GM23338 (cell line): ENCODE data around the gene C14orf132. TPM values are rescaled to one million over a fixed set of nuclear protein-coding genes. Genes with fewer than 3 reads are reported as not detected.

Source experiments
- ATAC-seq: fragments of 200-7000 bp; cut with Tn5 transposase; 3 replicates; pipeline ENCODE4 v1.9.1; 2020
- DNase-seq: peaks from one replicate; pipeline ENCODE4 v3.0.0-alpha.2; 2015; ENCODE audit warnings: low spot score
- H2AFZ ChIP-seq: fragments of 200-600 bp; sonication (generic); 2 replicates; pipeline ENCODE4 v1.8.0; 2016; ENCODE audit warnings: antibody characterized with exemption, mild to moderate bottlenecking, moderate library complexity
- H3F3A ChIP-seq: fragments of 200-600 bp; sonication (generic); replicated peaks from 2 replicates; pipeline ENCODE4 v1.8.0; 2017; ENCODE audit warnings: antibody characterized with exemption, mixed run types, low read depth
- H3K27ac ChIP-seq: fragments of 200-600 bp; sonication (generic); 2 replicates; pipeline ENCODE4 v1.6.1; 2016; ENCODE audit warnings: low read depth
- H3K27me3 ChIP-seq: fragments of 200-600 bp; sonication (generic); 2 replicates; pipeline ENCODE4 v1.8.0; 2016; ENCODE audit warnings: mild to moderate bottlenecking, mixed run types, moderate library complexity; ENCODE audit not compliant: insufficient read depth
- H3K36me3 ChIP-seq: fragments of 200-600 bp; sonication (generic); 2 replicates; pipeline ENCODE4 v1.8.0; 2016; ENCODE audit warnings: mild to moderate bottlenecking; ENCODE audit not compliant: insufficient read depth
- H3K4me1 ChIP-seq: fragments of 200-600 bp; sonication (generic); 2 replicates; pipeline ENCODE4 v1.8.0; 2016; ENCODE audit warnings: mild to moderate bottlenecking, moderate library complexity; ENCODE audit not compliant: insufficient read depth
- H3K4me2 ChIP-seq: fragments of 200-600 bp; sonication (generic); 2 replicates; pipeline ENCODE4 v1.7.1; 2017; ENCODE audit warnings: mixed run types
- H3K4me3 ChIP-seq: fragments of 200-600 bp; sonication (generic); 2 replicates; pipeline ENCODE4 v1.6.1; 2016; ENCODE audit warnings: mixed run types
- H3K79me2 ChIP-seq: fragments of 200-600 bp; sonication (generic); replicated peaks from 2 replicates; pipeline ENCODE4 v1.8.0; 2017; ENCODE audit warnings: mild to moderate bottlenecking; ENCODE audit not compliant: insufficient read depth
- H3K9me2 ChIP-seq: fragments of 200-600 bp; sonication (generic); 2 replicates; pipeline ENCODE4 v1.8.0; 2017; ENCODE audit not compliant: insufficient read depth
- H4K20me1 ChIP-seq: fragments of 200-600 bp; sonication (generic); replicated peaks from 2 replicates; pipeline ENCODE4 v1.8.0; 2017; ENCODE audit warnings: mild to moderate bottlenecking; ENCODE audit not compliant: insufficient read depth
- H3K27ac Mint-ChIP-seq: 2 replicates; pipeline ENCODE4 v1.8.0; 2020; ENCODE audit warnings: inconsistent platforms, mild to moderate bottlenecking, moderate library complexity, mixed read lengths
- H3K27me3 Mint-ChIP-seq: 3 replicates; pipeline ENCODE4 v1.8.0; 2022; ENCODE audit warnings: low read depth, mild to moderate bottlenecking, moderate library complexity, mixed read lengths, inconsistent platforms; ENCODE audit not compliant: insufficient read depth, poor library complexity
- H3K36me3 Mint-ChIP-seq: 3 replicates; pipeline ENCODE4 v1.8.0; 2021; ENCODE audit warnings: low read depth, mild to moderate bottlenecking, inconsistent platforms, moderate library complexity, mixed read lengths
- H3K4me1 Mint-ChIP-seq: 3 replicates; pipeline ENCODE4 v1.8.0; 2020; ENCODE audit warnings: mild to moderate bottlenecking, inconsistent platforms, mixed read lengths
- H3K4me3 Mint-ChIP-seq: 3 replicates; pipeline ENCODE4 v1.8.0; 2021; ENCODE audit warnings: moderate library complexity, mild to moderate bottlenecking, inconsistent platforms, mixed read lengths
- H3K9me3 Mint-ChIP-seq: 3 replicates; pipeline ENCODE4 v1.8.0; 2020; ENCODE audit warnings: moderate library complexity, mild to moderate bottlenecking, inconsistent platforms, mixed read lengths
- CTCF ChIP-seq, 2 experiments: fragments of 200-600 bp in 1 of 2; sonication (generic) in 1 of 2; conservative IDR thresholded peaks; 2 replicates each; pipeline versions ENCODE4 v1.5.1 to v1.6.1; 2016 to 2017; ENCODE audit warnings: antibody characterized with exemption in 2 of 2, low read depth in 2 of 2, mild to moderate bottlenecking in 2 of 2, moderate library complexity in 1 of 2
- ETS1 ChIP-seq: IDR thresholded peaks from 2 replicates; pipeline ENCODE4 v1.6.1; 2016; ENCODE audit warnings: antibody characterized with exemption
- EZH2phosphoT487 ChIP-seq: fragments of 200-600 bp; sonication (generic); IDR thresholded peaks from one replicate; pipeline ENCODE4 v1.8.1; 2018; ENCODE audit warnings: antibody characterized with exemption; ENCODE audit not compliant: unreplicated experiment
- NANOG ChIP-seq: IDR thresholded peaks from 2 replicates; pipeline ENCODE4 v1.6.1; 2016; ENCODE audit warnings: antibody characterized with exemption, borderline replicate concordance
- POLR2AphosphoS5 ChIP-seq: IDR thresholded peaks from 2 replicates; pipeline ENCODE4 v1.6.1; 2016; ENCODE audit warnings: antibody characterized with exemption, low read depth
- REST ChIP-seq: IDR thresholded peaks from one replicate; pipeline ENCODE4 v1.6.1; 2018; ENCODE audit warnings: antibody characterized with exemption; ENCODE audit not compliant: unreplicated experiment
- ZNF114 ChIP-seq: fragments of 250-450 bp; sonication (Bioruptor Pico); IDR thresholded peaks from 2 replicates; pipeline ENCODE4 v1.5.0; 2020; ENCODE audit warnings: mild to moderate bottlenecking, moderate library complexity
- ZNF331 ChIP-seq: fragments of 250-450 bp; sonication (Bioruptor Pico); IDR thresholded peaks from 2 replicates; pipeline ENCODE4 v1.5.0; 2020; ENCODE audit warnings: low read depth, mild to moderate bottlenecking, moderate library complexity
- ZNF462 ChIP-seq: fragments of 250-450 bp; sonication (Bioruptor Pico); IDR thresholded peaks from 2 replicates; pipeline ENCODE4 v1.5.0; 2020; ENCODE audit warnings: mild to moderate bottlenecking, moderate library complexity
- polyA plus RNA-seq: library from polyadenylated mRNA; unstranded; fragments of >200 nt; fragmentation: Nextera tagmentation; extraction: Ambion mirVana; gene quantifications from 2 replicates; pipeline ENCODE4 v1.2.1, GENCODE V29; 2016
- total RNA-seq: library from RNA; depleted of rRNA; stranded (reverse); fragments of >200 nt; shearing (Covaris generic); gene quantifications from 2 replicates; pipeline ENCODE4 v1.2.3, GENCODE V29; 2014

The C14orf132 gene
- total and polyA plus RNA-seq, 2 experiments from 2014 or later = 13.8 to 16.2 TPM

GRCh38 chr14:96047101-96047500 lies 7.9 kb downstream of the C14orf132 start (continued):
- TF ChIP-seq CTCF (conservative IDR thresholded peaks at IDR 0.05; ENCODE audit: low read depth in 2 of 2) (no peak), ETS1 (no peak), POLR2AphosphoS5 (no peak), NANOG (no peak), REST (no peak)

GRCh38 chr14:96049932-96050331 lies 10.8 kb downstream of the C14orf132 start:
- H3K9me2 ChIP-seq = no peaks in the 10 kb centered on the region; the same call in 1 of the 2 replicates
- no peak overlapping the region for H3K4me2 ChIP-seq
- H3K27me3 ChIP-seq = no peaks in the 10 kb centered on the region
- 0 out of 2 replicates have a peak, but pooled peaks cover 2% of the 10 kb centered on the region for H3F3A ChIP-seq
- no peak overlapping the region for H3K27ac ChIP-seq
- peaks cover 3% of the 10 kb centered on the region for H4K20me1 ChIP-seq
- Mint-ChIP-seq H3K27me3 (peaks cover 8% of the 10 kb centered on the region), H3K9me3 (no peaks in the 10 kb centered on the region), H3K27ac (no peak overlapping the region), H3K36me3 (peaks cover 4% of the 10 kb centered on the region; the same call in 2 of the 3 replicates), H3K4me1 (peaks cover 8% of the 10 kb centered on the region), H3K4me3 (no peak overlapping the region)
- no peak overlapping the region for H2AFZ ChIP-seq
- ATAC-seq (no peak), DNase-seq (no peak)
- H3K4me3 ChIP-seq = no peak overlapping the region
- peaks cover 11% of the 10 kb centered on the region; the same call in 1 of the 2 replicates for H3K4me1 ChIP-seq
- H3K79me2 ChIP-seq = peaks cover 11% of the 10 kb centered on the region
- no peaks in the 10 kb centered on the region for H3K36me3 ChIP-seq
- TF ChIP-seq EZH2phosphoT487 = no peak
- no peak for TF ChIP-seq ZNF331 (CRISPR knock-in tag)
- no peak for TF ChIP-seq ZNF462 (CRISPR knock-in tag)
- TF ChIP-seq POLR2AphosphoS5 = no peak
- TF ChIP-seq ZNF114 (CRISPR knock-in tag) = no peak
- TF ChIP-seq NANOG = no peak
- no peak for TF ChIP-seq CTCF (conservative IDR thresholded peaks at IDR 0.05; ENCODE audit: low read depth in 2 of 2)
